ENCODE measurements around the gene ABTB2. TPM values are rescaled to one million over a fixed set of nuclear protein-coding genes. Genes with fewer than 3 reads are reported as not detected.
"Not testable (repeated sequence)": the region's sequence is repeated elsewhere in the genome, so short reads cannot be mapped to it uniquely, and the experiment has no call there.

Gene ABTB2
- total RNA-seq, 2 donors from 2014 or later = 2.1 to 4.3 TPM

DNA sequence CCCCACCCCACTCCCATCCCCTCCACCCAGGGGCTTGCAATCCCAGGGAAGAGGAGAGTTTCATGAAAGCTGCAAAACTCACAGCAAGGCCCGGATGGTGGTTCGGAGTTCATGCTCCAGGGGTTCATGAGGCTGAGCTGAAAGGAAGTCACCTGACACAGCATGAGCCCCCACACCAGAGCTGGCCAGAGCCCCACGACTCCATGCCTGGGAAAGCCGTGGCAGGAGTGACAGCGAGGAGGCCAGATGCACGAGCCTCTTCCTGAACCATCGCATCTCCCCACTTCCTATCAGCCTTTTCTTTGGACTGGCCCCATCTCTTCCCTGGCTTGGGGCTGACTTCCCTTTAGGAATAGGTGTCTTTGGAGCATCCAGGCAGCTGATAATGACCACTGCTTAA lies 105.8 kb downstream of the ABTB2 start:
- TF ChIP-seq POLR2A (IDR thresholded peaks at IDR 0.05) = no peak
- TF ChIP-seq, protein P1, sequence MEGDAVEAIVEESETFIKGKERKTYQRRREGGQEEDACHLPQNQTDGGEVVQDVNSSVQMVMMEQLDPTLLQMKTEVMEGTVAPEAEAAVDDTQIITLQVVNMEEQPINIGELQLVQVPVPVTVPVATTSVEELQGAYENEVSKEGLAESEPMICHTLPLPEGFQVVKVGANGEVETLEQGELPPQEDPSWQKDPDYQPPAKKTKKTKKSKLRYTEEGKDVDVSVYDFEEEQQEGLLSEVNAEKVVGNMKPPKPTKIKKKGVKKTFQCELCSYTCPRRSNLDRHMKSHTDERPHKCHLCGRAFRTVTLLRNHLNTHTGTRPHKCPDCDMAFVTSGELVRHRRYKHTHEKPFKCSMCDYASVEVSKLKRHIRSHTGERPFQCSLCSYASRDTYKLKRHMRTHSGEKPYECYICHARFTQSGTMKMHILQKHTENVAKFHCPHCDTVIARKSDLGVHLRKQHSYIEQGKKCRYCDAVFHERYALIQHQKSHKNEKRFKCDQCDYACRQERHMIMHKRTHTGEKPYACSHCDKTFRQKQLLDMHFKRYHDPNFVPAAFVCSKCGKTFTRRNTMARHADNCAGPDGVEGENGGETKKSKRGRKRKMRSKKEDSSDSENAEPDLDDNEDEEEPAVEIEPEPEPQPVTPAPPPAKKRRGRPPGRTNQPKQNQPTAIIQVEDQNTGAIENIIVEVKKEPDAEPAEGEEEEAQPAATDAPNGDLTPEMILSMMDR (IDR thresholded peaks at IDR 0.05) = no peak
- no peak overlapping the region for H3K4me3 ChIP-seq
- H3K27me3 ChIP-seq = no peaks in the 10 kb centered on the region
- no peaks in the 10 kb centered on the region for H3K9me3 ChIP-seq
- ATAC-seq (no peak), DNase-seq (no peak)
- H3K36me3 ChIP-seq (replicated peaks in 1 of 2; ENCODE audit: insufficient read depth in 1 of 2, low read depth in 2 of 2) = no peaks in the 10 kb centered on the region
- peaks cover 17% of the 10 kb centered on the region for H3K4me1 ChIP-seq
- 91% methylated on average over 4 to 7 of the region's 7 CpGs for WGBS, 2 donors
- intact Hi-C loops (cut with DNase I) = no loop called here
- H3K27ac ChIP-seq = no peak overlapping the region

DNA sequence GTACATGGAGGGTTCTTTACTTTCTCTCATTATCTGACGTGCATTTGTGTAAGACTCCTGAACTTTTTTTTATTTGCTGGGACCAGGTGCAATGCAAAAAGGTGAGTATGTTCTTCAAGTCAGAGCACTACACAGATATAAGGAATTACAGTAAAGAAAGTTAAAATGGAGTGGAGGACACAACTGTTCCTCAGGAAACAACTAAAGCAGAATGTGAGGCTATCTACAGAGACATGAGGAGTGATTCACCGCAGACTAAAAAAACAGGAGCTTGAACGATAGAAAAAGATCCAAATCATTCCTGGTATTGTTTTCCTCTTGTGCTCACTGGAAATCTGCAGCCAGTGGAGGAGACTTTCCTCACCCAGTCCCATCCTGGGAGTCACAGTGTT lies 106.2 kb downstream of the ABTB2 start:
- TF ChIP-seq, protein P1 (IDR thresholded peaks at IDR 0.05) = no peak
- TF ChIP-seq POLR2A (IDR thresholded peaks at IDR 0.05) = no peak
- no peak for DNase-seq
- Histone ChIP-seq H3K27me3 (no peaks in the 10 kb centered on the region), H3K4me3 (no peak overlapping the region), H3K27ac (no peak overlapping the region), H3K4me1 (peaks cover 13% of the 10 kb centered on the region), H3K36me3 (replicated peaks in 1 of 2; ENCODE audit: insufficient read depth in 1 of 2, low read depth in 2 of 2) (no peaks in the 10 kb centered on the region), H3K9me3 (no peaks in the 10 kb centered on the region)
- intact Hi-C loops (cut with DNase I) = no loop called here
- ATAC-seq = no peak
- 61 to 62% methylated on average over 3 of the region's 3 CpGs for WGBS, 2 donors

DNA sequence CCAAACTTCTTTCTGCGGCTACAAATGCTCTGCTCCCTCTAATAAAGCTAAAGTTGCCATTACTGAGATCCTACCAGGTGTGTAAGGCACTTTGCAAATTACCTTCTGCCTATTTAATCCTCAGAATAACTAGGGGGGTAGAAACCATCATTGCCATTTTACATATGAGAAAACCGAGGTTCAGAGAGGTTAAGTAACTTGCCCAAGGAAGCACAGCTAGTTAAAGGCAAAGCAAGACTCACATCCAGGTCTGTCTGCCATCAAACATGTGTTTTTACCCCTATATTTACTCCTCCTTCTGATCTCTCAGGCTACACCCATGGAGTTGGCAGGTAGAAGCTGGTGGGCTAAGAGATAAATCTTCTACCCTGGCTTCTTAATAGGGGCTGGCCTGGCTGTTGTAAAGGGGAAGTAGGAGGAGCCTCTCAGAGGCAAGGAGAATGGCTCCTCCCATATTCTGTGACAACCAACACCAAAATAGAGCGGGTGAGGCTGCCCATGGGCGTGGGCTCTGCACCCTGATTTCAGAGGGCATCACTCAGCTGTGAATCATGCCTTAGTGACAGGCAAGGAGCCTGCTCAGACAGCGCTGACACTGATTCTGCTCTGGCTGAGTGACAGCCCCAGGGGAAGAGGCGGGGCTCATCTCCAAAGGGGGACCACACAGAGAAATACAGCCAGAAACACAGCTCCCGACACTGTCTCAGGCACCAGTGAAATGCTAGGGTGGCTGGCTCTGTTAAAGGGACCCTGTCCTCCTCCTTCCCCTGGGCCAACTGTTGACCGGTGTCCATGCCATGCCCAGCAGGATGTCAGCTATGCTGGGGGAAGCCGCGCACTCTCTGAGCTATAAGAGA lies 106.8 kb downstream of the ABTB2 start:
- WGBS, 2 donors = 81 to 85% methylated on average over 9 to 10 of the region's 10 CpGs
- Histone ChIP-seq H3K36me3 (replicated peaks in 1 of 2; ENCODE audit: insufficient read depth in 1 of 2, low read depth in 2 of 2) (no peaks in the 10 kb centered on the region), H3K27ac (no peak overlapping the region), H3K4me3 (no peak overlapping the region), H3K4me1 (peaks cover 13% of the 10 kb centered on the region), H3K9me3 (no peaks in the 10 kb centered on the region), H3K27me3 (no peaks in the 10 kb centered on the region)
- DNase-seq (peak in 1 of 4 donors; percentile 42), ATAC-seq (peak; percentile 15)
- TF ChIP-seq, protein P1 (IDR thresholded peaks at IDR 0.05) = no peak
- no peak for TF ChIP-seq POLR2A (IDR thresholded peaks at IDR 0.05)
- intact Hi-C loops (cut with DNase I) = no loop called here

DNA sequence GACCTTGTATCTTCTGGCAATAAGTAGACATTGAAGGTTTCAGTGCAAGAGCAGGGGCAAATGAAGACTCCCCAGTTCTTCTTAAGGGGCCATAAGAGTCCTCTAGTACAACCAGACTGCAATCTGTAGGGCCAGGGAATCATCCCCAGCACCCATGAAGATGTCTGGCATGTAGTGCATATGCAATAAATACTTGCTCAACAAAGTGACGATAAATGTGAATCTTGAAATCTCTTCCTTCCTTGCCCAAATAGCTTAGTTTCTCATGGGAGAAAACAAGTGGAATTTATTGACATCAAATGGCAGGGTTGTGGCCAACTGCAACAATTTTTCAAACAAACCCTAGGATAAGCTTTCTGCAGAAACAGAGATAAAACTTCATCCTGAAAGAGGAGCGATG lies 107.6 kb downstream of the ABTB2 start:
- no peaks in the 10 kb centered on the region for H3K9me3 ChIP-seq
- intact Hi-C loops (cut with DNase I) = no loop called here
- H3K4me1 ChIP-seq = peaks cover 18% of the 10 kb centered on the region
- WGBS, 2 donors = 70 to 80% methylated on average over 2 of the region's 2 CpGs
- H3K36me3 ChIP-seq (replicated peaks in 1 of 2; ENCODE audit: insufficient read depth in 1 of 2, low read depth in 2 of 2) = no peaks in the 10 kb centered on the region
- no peaks in the 10 kb centered on the region for H3K27me3 ChIP-seq
- DNase-seq = no peak
- no peak overlapping the region for H3K27ac ChIP-seq
- no peak overlapping the region for H3K4me3 ChIP-seq
- TF ChIP-seq, protein P1 (IDR thresholded peaks at IDR 0.05) = no peak
- no peak for TF ChIP-seq POLR2A (IDR thresholded peaks at IDR 0.05)
- ATAC-seq = no peak

DNA sequence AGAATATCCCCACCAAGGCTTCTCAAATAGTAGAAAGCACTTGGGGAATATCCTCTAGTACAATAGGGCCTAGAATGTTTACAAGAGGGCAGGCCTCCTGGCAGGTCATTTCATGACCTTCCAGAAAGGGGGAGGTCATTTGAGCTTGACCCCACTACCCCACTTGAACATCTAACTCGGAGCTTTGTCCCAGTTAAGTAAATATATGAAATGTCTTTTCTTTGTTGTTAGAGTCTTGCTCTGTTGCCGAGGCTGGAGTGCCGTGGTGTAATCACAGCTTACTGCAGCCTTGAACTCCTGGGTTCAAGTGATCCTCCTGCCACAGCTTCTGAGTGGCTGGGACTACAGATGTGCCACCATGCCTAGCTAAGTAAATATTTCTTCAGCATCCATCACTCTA lies 108.4 kb downstream of the ABTB2 start:
- TF ChIP-seq, protein P1 (IDR thresholded peaks at IDR 0.05) = no peak
- TF ChIP-seq POLR2A (IDR thresholded peaks at IDR 0.05) = no peak
- Histone ChIP-seq H3K4me1 (peaks cover 25% of the 10 kb centered on the region), H3K36me3 (replicated peaks in 1 of 2; ENCODE audit: insufficient read depth in 1 of 2, low read depth in 2 of 2) (no peaks in the 10 kb centered on the region), H3K27ac (no peak overlapping the region), H3K4me3 (no peak overlapping the region), H3K27me3 (no peaks in the 10 kb centered on the region), H3K9me3 (no peaks in the 10 kb centered on the region)
- 65 to 76% methylated on average over 3 of the region's 3 CpGs for WGBS, 2 donors
- ATAC-seq (no peak), DNase-seq (no peak)
- intact Hi-C loops (cut with DNase I) = no loop called here

DNA sequence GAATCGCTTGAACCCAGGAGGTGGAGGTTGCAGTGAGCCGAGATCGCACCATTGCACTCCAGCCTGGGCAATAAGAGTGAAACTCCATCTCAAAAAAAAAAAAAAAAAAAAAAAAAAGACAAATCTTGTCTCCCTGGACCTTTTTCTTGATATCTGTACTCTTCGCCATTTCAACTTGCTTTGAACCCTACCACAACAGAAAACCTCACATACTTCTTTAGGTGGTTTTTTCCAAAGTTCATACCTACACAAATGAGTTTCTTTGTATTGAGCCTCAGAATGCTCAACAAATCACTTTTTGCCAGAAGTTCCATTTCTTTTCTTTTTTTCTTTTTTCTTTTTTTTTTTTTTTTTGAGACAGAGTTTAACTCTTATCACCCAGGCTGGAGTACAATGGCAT lies 111.3 kb downstream of the ABTB2 start:
- 73 to 80% methylated on average over 4 of the region's 4 CpGs for whole genome bisulfite sequencing, 2 donors
- H3K27ac ChIP-seq; DNase-seq; H3K4me3 ChIP-seq; H3K27me3 ChIP-seq; ATAC-seq; H3K9me3 ChIP-seq; H3K36me3 ChIP-seq (replicated peaks in 1 of 2; ENCODE audit: insufficient read depth in 1 of 2, low read depth in 2 of 2); intact Hi-C loops (cut with DNase I): not testable (repeated sequence)
- peaks cover 26% of the 10 kb centered on the region for H3K4me1 ChIP-seq

Measured in body of pancreas (tissue), 4 donors.